Inflammatory macrophage treated with lipopolysaccharide for 1 hour (primary cell): ENCODE results near the gene DPT.

Experiments
- DNase-seq, 2 donors: peaks; one replicate each; pipeline ENCODE4 v3.0.0-alpha.2; 2020 to 2022

Gene DPT

DNA sequence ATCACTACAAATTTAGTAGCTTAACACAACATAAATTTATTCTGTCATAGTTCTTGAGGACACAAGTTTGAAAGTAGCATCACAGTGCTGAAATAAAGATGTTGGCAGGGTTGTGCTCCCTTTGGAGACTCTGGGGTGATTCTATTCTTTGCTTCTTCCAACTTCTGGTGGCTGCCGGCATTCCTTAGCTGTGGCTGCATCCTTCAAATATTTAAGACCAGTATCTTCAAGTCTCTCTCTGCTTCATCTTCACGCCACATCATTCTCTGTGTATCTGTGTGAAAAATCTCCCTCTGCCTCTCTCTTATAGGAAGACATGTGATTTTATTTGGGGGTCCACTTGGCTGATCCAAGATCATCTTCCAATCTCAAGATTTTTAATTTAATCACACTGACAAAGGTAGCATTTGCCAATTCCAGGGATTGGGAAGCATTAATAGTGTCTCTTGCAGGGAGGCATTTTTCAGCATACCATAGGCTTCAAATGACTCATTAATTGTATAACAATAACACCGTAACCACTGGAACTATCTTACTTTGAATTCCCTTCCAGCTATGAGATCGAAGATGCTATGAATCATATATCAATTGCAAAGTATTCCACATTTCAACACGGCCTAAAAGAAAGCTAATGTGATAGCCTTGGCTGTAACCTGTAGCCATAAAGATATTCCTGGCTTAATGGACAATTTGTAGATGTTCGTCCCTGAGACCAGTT lies 74.6 kb downstream of the DPT start:
- DNase-seq: no peak

DNA sequence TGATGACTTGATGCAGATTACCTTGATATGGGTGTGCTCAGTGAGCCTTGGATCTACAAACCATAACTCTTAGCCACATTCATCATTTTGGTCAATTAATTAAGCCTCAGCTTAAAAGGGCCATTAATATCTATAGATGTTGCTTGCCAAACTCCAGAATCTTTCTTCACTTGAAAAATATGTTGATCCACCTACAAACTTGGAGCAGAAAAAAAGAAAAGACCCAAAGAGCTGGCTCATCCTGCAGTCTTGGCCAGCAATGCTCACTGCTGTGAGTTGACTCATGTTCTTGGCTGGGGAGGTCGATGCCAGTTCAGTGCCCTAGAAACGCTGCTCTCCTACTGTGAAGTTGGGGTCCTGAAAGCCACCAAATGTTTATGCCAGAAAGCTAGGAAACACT lies 75.4 kb downstream of the DPT start:
- DNase-seq: no peak

DNA sequence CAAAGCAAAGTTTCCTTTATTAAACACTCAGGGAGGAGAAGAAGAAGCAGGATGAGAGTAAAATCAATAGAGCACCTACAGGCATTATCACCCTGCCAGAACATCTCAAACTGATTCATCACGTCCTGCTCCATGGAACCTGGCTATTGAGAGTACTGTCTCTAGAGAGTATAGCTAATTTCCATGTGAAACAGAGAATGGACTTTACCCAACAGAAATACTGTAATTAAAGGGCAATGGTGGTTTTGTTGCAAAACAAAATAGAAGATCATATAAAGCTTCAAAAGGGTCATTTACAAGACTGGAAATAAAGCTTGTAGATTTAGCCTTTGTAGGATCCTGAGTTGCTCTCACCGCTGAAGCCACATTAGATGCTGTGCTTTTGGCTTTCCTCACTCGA lies 83.3 kb downstream of the DPT start:
- no peak for DNase-seq
